GM12864 (cell line): ENCODE data around the gene NUDT21.

Experiments used
- DNase-seq: peaks from one replicate; pipeline ENCODE4 v3.0.0-alpha.2; 2011; ENCODE audit warnings: low read depth
- H3K4me3 ChIP-seq: 2 replicates; pipeline ENCODE4 v1.5.1; 2011; ENCODE audit warnings: mild to moderate bottlenecking, low read depth, low read length, control low read depth
- TF ChIP-seq, protein P1 (sequence below): IDR thresholded peaks from 2 replicates; pipeline ENCODE4 v1.5.1; 2011; ENCODE audit warnings: low read depth, mild to moderate bottlenecking, moderate library complexity, low read length, control low read depth, inconsistent platforms; ENCODE audit errors: missing control alignments

The NUDT21 gene

DNA sequence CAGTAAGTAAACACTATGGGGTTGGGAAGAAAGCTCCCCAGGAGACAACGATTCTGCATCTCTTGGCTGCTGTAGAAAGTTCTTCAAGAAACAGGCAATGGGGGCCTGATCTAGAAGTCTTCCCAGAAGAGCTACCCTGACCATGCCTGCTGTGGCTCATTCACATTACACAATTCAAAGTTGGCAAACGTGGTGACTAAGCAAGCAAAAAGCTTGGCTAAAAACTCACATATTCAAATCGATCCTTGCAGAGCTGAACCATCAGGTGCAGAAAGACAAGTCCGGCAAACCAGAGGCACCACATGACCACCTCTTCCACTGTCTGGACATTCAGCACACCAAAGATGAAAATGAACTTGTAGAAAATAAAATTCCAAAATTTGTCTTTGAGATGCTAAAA lies 41.9 kb downstream of the NUDT21 start:
- no peak for DNase-seq
- H3K4me3 ChIP-seq: no peak overlapping the region
- TF ChIP-seq, protein P1, sequence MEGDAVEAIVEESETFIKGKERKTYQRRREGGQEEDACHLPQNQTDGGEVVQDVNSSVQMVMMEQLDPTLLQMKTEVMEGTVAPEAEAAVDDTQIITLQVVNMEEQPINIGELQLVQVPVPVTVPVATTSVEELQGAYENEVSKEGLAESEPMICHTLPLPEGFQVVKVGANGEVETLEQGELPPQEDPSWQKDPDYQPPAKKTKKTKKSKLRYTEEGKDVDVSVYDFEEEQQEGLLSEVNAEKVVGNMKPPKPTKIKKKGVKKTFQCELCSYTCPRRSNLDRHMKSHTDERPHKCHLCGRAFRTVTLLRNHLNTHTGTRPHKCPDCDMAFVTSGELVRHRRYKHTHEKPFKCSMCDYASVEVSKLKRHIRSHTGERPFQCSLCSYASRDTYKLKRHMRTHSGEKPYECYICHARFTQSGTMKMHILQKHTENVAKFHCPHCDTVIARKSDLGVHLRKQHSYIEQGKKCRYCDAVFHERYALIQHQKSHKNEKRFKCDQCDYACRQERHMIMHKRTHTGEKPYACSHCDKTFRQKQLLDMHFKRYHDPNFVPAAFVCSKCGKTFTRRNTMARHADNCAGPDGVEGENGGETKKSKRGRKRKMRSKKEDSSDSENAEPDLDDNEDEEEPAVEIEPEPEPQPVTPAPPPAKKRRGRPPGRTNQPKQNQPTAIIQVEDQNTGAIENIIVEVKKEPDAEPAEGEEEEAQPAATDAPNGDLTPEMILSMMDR: no peak

DNA sequence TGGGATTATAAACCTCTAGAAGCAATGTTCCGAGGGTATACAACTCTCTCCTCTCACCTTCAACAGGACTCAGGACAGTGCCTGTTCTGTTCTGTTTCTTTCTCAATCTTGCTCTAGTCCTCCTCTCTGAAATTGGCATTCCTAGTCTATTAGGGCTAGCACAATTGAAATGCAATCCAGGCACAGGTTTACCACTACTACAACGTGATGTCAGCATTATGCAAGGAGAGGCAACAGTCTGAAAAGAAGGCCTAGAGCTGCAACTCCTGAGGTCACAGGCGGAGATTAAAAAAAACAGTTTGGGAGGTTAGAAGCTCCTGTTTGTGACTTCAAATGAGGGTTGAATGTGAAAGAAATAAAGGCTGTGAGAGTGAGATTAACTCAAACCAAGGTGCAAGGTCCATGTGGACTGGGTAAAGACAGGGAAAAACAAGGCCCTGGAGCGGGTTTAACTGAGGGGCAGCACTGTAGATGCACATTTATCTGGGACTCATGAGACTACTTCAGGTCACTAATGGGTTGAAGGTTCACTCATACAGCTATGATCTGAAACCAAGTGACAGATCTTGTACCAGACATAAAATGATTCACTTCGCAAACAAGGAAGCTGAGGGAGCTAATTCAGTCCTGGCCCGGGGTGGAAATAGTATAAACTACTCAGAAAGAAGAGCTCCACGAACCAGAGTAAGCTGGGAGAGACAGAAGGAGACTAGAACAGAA lies 42.6 kb downstream of the NUDT21 start:
- H3K4me3 ChIP-seq: no peak overlapping the region
- TF ChIP-seq, protein P1: no peak
- DNase-seq: no peak

DNA sequence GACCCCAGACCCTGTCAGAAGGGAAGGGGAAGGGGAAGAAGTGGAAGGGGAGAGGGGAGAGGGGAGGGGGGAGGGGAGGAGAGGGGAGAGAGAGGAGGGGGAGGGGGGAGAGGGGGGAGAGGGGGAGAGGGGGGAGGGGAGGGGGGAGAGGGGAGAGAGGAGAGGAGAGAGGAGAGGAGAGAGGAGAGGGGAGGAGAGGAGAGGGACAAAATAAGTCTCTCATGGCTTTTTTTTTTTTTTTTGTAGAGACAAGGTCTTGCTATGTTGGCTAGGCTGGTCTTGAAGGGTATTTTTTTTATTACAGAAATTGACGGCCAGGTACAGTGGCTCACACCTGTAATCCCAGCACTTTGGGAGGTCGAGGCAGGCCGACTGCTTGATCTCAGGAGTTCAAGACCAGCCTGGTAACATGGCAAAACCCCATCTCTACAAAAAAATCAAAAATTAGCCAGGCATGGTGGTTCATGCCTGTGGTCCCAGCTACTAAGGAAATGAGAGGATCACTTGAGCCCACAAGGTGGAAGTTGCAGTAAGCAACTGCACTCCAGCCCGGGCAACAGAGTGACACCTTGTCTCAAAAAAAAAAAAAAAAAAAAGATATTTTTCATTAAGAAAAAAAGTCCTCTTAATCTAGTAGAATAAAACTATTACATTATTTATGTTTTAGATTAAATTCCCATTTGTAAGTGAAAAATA lies 45.0 kb downstream of the NUDT21 start:
- H3K4me3 ChIP-seq: no peak overlapping the region
- TF ChIP-seq, protein P1: no peak
- no peak for DNase-seq

DNA sequence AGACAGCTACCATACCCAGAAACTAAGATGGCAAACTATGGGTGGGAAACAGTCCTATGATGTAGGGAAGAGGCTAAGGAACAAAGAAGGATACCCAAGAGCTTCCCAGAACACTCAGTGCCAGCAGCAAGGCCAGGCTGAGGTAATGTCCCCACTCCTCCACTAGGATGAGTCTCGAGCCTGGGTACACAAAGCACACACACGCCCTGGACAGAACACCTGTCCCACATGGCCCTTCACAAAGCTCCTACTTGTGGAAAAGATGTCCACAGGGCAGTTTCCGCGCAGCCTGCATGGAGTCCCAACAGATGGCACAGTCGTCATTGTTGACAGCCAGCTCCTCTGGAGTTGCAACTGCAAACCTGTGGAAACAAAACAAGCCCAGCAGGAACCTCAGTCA lies 49.6 kb downstream of the NUDT21 start:
- TF ChIP-seq, protein P1: peak; percentile 64
- DNase-seq: no peak
- H3K4me3 ChIP-seq: no peak overlapping the region

DNA sequence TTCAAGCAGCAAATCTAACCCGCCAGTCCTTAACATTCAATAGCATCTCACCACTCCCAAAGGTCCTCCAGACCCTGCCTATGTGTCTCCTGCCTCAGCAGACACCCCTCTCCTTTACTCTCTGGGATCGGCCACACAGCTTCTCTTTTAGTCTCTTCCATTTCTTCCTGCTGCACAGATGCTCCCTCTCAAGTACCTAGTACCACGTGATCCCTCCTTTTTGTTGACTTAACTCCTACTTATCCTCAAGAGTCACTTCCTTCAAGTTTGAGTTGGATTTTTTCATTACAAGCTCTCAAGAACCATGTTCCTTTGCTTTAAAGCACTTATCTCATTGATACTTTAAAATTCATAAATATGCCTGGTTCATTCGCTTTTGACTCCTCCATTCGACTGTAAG lies 50.7 kb downstream of the NUDT21 start:
- H3K4me3 ChIP-seq: no peak overlapping the region
- DNase-seq: no peak
- TF ChIP-seq, protein P1: no peak

DNA sequence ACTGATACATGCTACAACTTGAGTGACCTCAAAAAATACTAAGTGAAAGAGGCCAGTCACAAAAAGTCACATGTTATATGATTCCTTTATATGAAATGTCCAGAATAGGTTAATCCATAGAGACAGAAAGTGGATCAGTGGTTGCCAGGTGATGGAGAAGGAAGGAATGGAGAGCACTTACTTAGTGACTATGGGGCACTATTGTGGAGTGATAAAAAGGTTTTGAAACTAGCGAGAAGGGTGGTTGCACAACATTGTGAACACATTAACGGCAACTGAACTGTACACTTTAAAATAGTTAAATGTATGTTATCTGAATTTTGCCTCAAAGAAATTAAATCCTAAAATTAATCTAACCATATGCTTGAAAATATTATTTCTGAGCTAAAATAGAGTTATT lies 51.6 kb downstream of the NUDT21 start:
- TF ChIP-seq, protein P1: no peak
- H3K4me3 ChIP-seq: no peak overlapping the region
- no peak for DNase-seq
